HepG2 (cell line): ENCODE data around the gene GLIS2. TPM values are rescaled to one million over a fixed set of nuclear protein-coding genes. Genes with fewer than 3 reads are reported as not detected.
A peak's percentile ranks its signal among the peaks of the same experiment; 100 is the strongest.

Experiments
- GATAD2A ChIP-seq: IDR thresholded peaks from 2 replicates; pipeline ENCODE4 v1.6.1; 2016
- MED1 ChIP-seq: sonication (generic); formaldehyde crosslinking; IDR thresholded peaks from 2 replicates; pipeline ENCODE4 v1.4.0; 2020; ENCODE audit warnings: missing genetic modification reagents
- MEIS2 ChIP-seq: sonication (generic); formaldehyde crosslinking; IDR thresholded peaks from 2 replicates; pipeline ENCODE4 v1.9.0; 2021; ENCODE audit warnings: mild to moderate bottlenecking, missing genetic modification reagents
- RCOR2 ChIP-seq: IDR thresholded peaks from 2 replicates; pipeline ENCODE4 v1.6.1; 2016; ENCODE audit warnings: missing biosample characterization, missing genetic modification reagents
- RERE ChIP-seq: IDR thresholded peaks from 2 replicates; pipeline ENCODE4 v1.6.1; 2016; ENCODE audit warnings: low read depth, missing genetic modification reagents, missing compliant biosample characterization
- TBP ChIP-seq: sonication (generic); formaldehyde crosslinking; IDR thresholded peaks from 2 replicates; pipeline ENCODE4 v1.5.0; 2020; ENCODE audit warnings: missing genetic modification reagents
- THAP11 ChIP-seq: IDR thresholded peaks from 2 replicates; pipeline ENCODE4 v1.6.1; 2016; ENCODE audit warnings: missing biosample characterization, missing genetic modification reagents
- ZBTB34 ChIP-seq: sonication (generic); formaldehyde crosslinking; IDR thresholded peaks from 2 replicates; pipeline ENCODE4 v1.8.0; 2022; ENCODE audit warnings: mild to moderate bottlenecking, missing genetic modification reagents
- ZBTB7B ChIP-seq: sonication (generic); formaldehyde crosslinking; IDR thresholded peaks from 2 replicates; pipeline ENCODE4 v1.4.0; 2020; ENCODE audit warnings: missing genetic modification reagents
- ZNF10 ChIP-seq: sonication (generic); formaldehyde crosslinking; IDR thresholded peaks from 2 replicates; pipeline ENCODE4 v1.4.0; 2020; ENCODE audit warnings: mild to moderate bottlenecking, low read depth, missing genetic modification reagents, borderline replicate concordance
- ZNF747 ChIP-seq: sonication (generic); formaldehyde crosslinking; IDR thresholded peaks from 2 replicates; pipeline ENCODE4 v1.8.1; 2023; ENCODE audit warnings: missing genetic modification reagents, mild to moderate bottlenecking, borderline replicate concordance
- polyA plus RNA-seq, 8 experiments: library from polyadenylated mRNA; depleted of rRNA in 3 of 8; stranded (reverse) in 7 of 8; unstranded in 1 of 8; fragments of >200 nt; fragmentation: Illumina TruSeq in 4 of 8; extraction: Trizol in 4 of 8; gene quantifications; 2 replicates each; pipeline versions ENCODE4 v1.2.1 to v1.2.3, GENCODE V29; 2011 to 2016; ENCODE audit warnings: low read depth in 4 of 8, missing spikeins in 1 of 8, mixed read lengths in 1 of 8; ENCODE audit not compliant: insufficient read depth in 1 of 8
- total RNA-seq, 5 experiments: library from RNA; depleted of rRNA; stranded (reverse); fragments of >200 nt; fragmentation: Illumina TruSeq; extraction: Trizol; gene quantifications; 2 replicates each; pipeline ENCODE4 v1.2.3, GENCODE V29; 2016; ENCODE audit warnings: low read depth in 1 of 5
- TF ChIP-seq, protein P1 (sequence below): IDR thresholded peaks from 2 replicates; pipeline ENCODE4 v1.6.1; 2016; ENCODE audit warnings: low read depth
- TF ChIP-seq, protein P2 (sequence below): fragments of 450-650 bp; IDR thresholded peaks from 2 replicates; pipeline ENCODE4 v1.6.1; 2017; ENCODE audit warnings: mild to moderate bottlenecking
- TF ChIP-seq, protein P3 (sequence below): IDR thresholded peaks from 2 replicates; pipeline ENCODE4 v1.6.1; 2016; ENCODE audit warnings: missing genetic modification reagents, missing compliant biosample characterization

GLIS2 gene
- total and polyA plus RNA-seq, 2 of the 13 experiments (the other 11 are each of a cell fraction or from before 2014, with no cell fraction given) = 0.28 to 0.29 TPM

DNA sequence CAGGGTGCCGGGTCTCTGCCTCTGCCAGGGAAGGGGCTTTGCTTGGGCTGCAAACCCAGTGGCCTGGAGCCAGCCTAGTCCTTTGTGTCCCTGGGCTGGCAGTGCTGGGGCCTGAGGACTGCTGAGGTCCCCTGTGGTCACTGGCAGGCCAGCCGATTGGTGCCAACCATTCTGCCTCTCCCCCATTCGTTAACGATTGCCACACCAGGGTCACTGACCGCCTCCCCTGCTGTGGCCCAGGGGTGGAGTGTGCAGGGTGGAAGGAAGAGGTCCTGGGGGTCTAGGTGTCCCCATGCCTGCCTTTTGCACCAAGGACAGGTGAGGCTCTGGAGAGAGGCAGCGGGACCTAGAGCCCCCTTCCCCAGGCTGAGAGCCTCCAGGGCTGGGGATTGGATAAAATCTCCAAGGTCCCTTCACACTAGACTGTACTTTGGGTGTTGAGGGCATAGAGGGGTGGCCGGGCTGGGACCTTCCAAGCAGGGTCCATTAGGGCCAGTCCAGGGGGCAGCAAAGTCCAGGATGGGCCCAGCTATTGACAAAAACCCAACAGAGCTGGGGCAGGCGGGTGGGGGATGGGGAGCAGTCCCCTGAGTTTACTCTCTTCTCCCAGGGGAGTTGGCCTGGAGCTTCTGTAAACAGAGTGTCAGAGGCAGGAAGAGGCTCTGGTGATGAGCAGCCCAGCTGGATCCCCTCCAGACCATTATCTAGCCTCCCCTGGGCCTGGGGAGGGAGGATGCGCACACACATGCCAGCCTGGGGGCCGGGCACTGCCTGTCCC, 56.9 kb downstream of the GLIS2 start (continued):
- TF ChIP-seq MED1 (CRISPR knock-in tag) = peak; percentile 71
- TF ChIP-seq, protein P1, sequence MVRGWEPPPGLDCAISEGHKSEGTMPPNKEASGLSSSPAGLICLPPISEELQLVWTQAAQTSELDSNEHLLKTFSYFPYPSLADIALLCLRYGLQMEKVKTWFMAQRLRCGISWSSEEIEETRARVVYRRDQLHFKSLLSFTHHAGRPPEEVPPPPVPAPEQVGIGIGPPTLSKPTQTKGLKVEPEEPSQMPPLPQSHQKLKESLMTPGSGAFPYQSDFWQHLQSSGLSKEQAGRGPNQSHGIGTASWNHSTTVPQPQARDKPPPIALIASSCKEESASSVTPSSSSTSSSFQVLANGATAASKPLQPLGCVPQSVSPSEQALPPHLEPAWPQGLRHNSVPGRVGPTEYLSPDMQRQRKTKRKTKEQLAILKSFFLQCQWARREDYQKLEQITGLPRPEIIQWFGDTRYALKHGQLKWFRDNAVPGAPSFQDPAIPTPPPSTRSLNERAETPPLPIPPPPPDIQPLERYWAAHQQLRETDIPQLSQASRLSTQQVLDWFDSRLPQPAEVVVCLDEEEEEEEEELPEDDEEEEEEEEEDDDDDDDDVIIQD (CRISPR knock-in tag) = 0 out of 2 replicates have a peak, but pooled peaks have one; percentile 3
- peak; percentile 92 for TF ChIP-seq ZBTB7B (CRISPR knock-in tag)
- TF ChIP-seq, protein P2, sequence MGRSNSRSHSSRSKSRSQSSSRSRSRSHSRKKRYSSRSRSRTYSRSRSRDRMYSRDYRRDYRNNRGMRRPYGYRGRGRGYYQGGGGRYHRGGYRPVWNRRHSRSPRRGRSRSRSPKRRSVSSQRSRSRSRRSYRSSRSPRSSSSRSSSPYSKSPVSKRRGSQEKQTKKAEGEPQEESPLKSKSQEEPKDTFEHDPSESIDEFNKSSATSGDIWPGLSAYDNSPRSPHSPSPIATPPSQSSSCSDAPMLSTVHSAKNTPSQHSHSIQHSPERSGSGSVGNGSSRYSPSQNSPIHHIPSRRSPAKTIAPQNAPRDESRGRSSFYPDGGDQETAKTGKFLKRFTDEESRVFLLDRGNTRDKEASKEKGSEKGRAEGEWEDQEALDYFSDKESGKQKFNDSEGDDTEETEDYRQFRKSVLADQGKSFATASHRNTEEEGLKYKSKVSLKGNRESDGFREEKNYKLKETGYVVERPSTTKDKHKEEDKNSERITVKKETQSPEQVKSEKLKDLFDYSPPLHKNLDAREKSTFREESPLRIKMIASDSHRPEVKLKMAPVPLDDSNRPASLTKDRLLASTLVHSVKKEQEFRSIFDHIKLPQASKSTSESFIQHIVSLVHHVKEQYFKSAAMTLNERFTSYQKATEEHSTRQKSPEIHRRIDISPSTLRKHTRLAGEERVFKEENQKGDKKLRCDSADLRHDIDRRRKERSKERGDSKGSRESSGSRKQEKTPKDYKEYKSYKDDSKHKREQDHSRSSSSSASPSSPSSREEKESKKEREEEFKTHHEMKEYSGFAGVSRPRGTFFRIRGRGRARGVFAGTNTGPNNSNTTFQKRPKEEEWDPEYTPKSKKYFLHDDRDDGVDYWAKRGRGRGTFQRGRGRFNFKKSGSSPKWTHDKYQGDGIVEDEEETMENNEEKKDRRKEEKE = no peak
- TF ChIP-seq ZNF747 (CRISPR knock-in tag) = peak; percentile 39; the same call in 1 of the 2 replicates
- TF ChIP-seq RCOR2 (CRISPR knock-in tag) = peak; percentile 55; the same call in 1 of the 2 replicates
- no peak for TF ChIP-seq TBP (CRISPR knock-in tag)
- TF ChIP-seq, protein P3, sequence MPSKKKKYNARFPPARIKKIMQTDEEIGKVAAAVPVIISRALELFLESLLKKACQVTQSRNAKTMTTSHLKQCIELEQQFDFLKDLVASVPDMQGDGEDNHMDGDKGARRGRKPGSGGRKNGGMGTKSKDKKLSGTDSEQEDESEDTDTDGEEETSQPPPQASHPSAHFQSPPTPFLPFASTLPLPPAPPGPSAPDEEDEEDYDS (CRISPR knock-in tag) = peak; percentile 70; the same call in 1 of the 2 replicates
- TF ChIP-seq ZNF10 (CRISPR knock-in tag) = no peak
- TF ChIP-seq RERE (CRISPR knock-in tag) = 0 out of 2 replicates have a peak, but pooled peaks have one; percentile 20
- peak; percentile 55; the same call in 1 of the 2 replicates for TF ChIP-seq MEIS2
- 0 out of 2 replicates have a peak, but pooled peaks have one; percentile 40 for TF ChIP-seq ZBTB34 (CRISPR knock-in tag)
- TF ChIP-seq THAP11 (CRISPR knock-in tag) = peak; percentile 29; the same call in 1 of the 2 replicates
- peak; percentile 51; the same call in 1 of the 2 replicates for TF ChIP-seq GATAD2A (CRISPR knock-in tag)
